GM12878 (cell line): ENCODE data around the gene MSRB1. TPM values are rescaled to one million over a fixed set of nuclear protein-coding genes. Genes with fewer than 3 reads are reported as not detected.

ENCODE experiments used
- ATAC-seq: fragments of 200-7000 bp; cut with Tn5 transposase; 3 replicates; pipeline ENCODE4 v1.9.1; 2020; ENCODE audit warnings: mild to moderate bottlenecking, moderate library complexity
- BruUV-seq: library from RNA; stranded (reverse); fragments of 400-500 nt; replicated peaks from 2 replicates; lab custom pipeline; 2021; lab: Mats Ljungman, UMichigan
- CTCF ChIA-PET: fragments of 300-600 bp; sonication (Branson Sonifier 250); formaldehyde crosslinking; extraction: SDS; loops from one replicate; lab custom pipeline; 2021; ENCODE audit warnings: inconsistent platforms; lab: Yijun Ruan, JAX
- POLR2A ChIA-PET: fragments of 350-600 bp; formaldehyde crosslinking; extraction: SDS; loops from one replicate; lab custom pipeline; 2021; ENCODE audit warnings: inconsistent platforms; lab: Charles Lee
- RAD21 ChIA-PET: fragments of 300-600 bp; sonication (Branson Sonifier 250); formaldehyde crosslinking; loops from one replicate; lab custom pipeline; 2023; ENCODE audit warnings: antibody characterized with exemption; ENCODE audit not compliant: unreplicated experiment; lab: Charles Lee
- SMC1A ChIA-PET: fragments of 300-600 bp; sonication (Branson Sonifier 250); formaldehyde crosslinking; loops from one replicate; lab custom pipeline; 2023; ENCODE audit not compliant: unreplicated experiment, uncharacterized antibody; lab: Charles Lee
- DNase-seq: peaks from one replicate; pipeline ENCODE4 v3.0.0-alpha.2; 2011; ENCODE audit warnings: low read depth, low spot score
- FAIRE-seq: peaks from 3 replicates; lab custom pipeline; 2011; peaks lifted over from hg19 to GRCh38; lab: Jason Lieb, UNC
- H2AFZ ChIP-seq: 2 replicates; pipeline ENCODE4 v1.6.0; 2011; ENCODE audit warnings: low read depth, low read length, control low read depth; ENCODE audit not compliant: control insufficient read depth
- H3K27ac ChIP-seq: 2 replicates; pipeline ENCODE4 v1.5.1; 2011; ENCODE audit warnings: control low read depth; ENCODE audit not compliant: control insufficient read depth, insufficient read depth
- H3K27me3 ChIP-seq, 2 experiments: replicated peaks in 1 of 2; 2 replicates each; pipeline versions ENCODE4 v1.6.0 to v1.6.1; 2011; ENCODE audit warnings: low read length in 1 of 2; ENCODE audit not compliant: control insufficient read depth in 2 of 2, insufficient read depth in 2 of 2
- H3K36me3 ChIP-seq, 2 experiments: 2 replicates each; pipeline ENCODE4 v1.5.1; 2011; ENCODE audit warnings: low read length in 1 of 2; ENCODE audit not compliant: control insufficient read depth in 2 of 2, insufficient read depth in 2 of 2
- H3K4me1 ChIP-seq: 2 replicates; pipeline ENCODE4 v1.6.1; 2011; ENCODE audit warnings: mild to moderate bottlenecking, low read length, moderate library complexity, mixed read lengths; ENCODE audit not compliant: control insufficient read depth, insufficient read depth
- H3K4me2 ChIP-seq: 2 replicates; pipeline ENCODE4 v1.6.0; 2011; ENCODE audit warnings: control low read depth; ENCODE audit not compliant: control insufficient read depth, insufficient read depth
- H3K4me3 ChIP-seq: fragments of 200-600 bp; sonication (generic); 2 replicates; pipeline ENCODE4 v1.5.1; 2016
- H3K79me2 ChIP-seq: 2 replicates; pipeline ENCODE4 v1.6.0; 2011; ENCODE audit warnings: low read length; ENCODE audit not compliant: control insufficient read depth, insufficient read depth
- H3K9ac ChIP-seq: 2 replicates; pipeline ENCODE4 v1.8.0; 2011; ENCODE audit warnings: low read length, control low read depth, mixed read lengths; ENCODE audit not compliant: control insufficient read depth, insufficient read depth
- H3K9me3 ChIP-seq: replicated peaks from 3 replicates; pipeline ENCODE4 v1.5.1; 2011; ENCODE audit warnings: mild to moderate bottlenecking, low read length; ENCODE audit not compliant: control insufficient read depth, insufficient read depth
- H4K20me1 ChIP-seq: 2 replicates; pipeline ENCODE4 v1.6.0; 2011; ENCODE audit not compliant: control insufficient read depth, insufficient read depth
- BCL11A ChIP-seq: IDR thresholded peaks from 2 replicates; pipeline ENCODE4 v1.6.1; 2011; ENCODE audit warnings: low read depth, low read length
- CBX3 ChIP-seq: fragments of 200-600 bp; sonication (generic); IDR thresholded peaks from 2 replicates; pipeline ENCODE4 v1.6.1; 2016; ENCODE audit warnings: low read depth, borderline replicate concordance
- KAT2A ChIP-seq: conservative IDR thresholded peaks from 2 replicates; pipeline ENCODE4 v1.6.1; 2011; ENCODE audit warnings: low read depth, low read length; ENCODE audit not compliant: control insufficient read depth
- MXI1 ChIP-seq: fragments of 150-350 bp; IDR thresholded peaks from 2 replicates; pipeline ENCODE4 v1.6.1; 2011; ENCODE audit warnings: low read depth, mild to moderate bottlenecking, inconsistent platforms, low read length, improper control_type of control experiment
- NBN ChIP-seq: fragments of 450-650 bp; IDR thresholded peaks from 2 replicates; pipeline ENCODE4 v1.6.1; 2016
- NFYA ChIP-seq: IDR thresholded peaks from 2 replicates; pipeline ENCODE4 v1.6.1; 2011; ENCODE audit warnings: low read depth, mild to moderate bottlenecking, low read length, improper control_type of control experiment, borderline replicate concordance
- RCOR1 ChIP-seq: conservative IDR thresholded peaks from 2 replicates; pipeline ENCODE4 v1.6.1; 2012; ENCODE audit warnings: low read depth, low read length, improper control_type of control experiment
- SMAD5 ChIP-seq: IDR thresholded peaks from 2 replicates; pipeline ENCODE4 v1.6.1; 2016; ENCODE audit warnings: antibody characterized with exemption, low read depth
- SP1 ChIP-seq: IDR thresholded peaks from one replicate; pipeline ENCODE4 v1.6.1; 2011; ENCODE audit warnings: low read depth, low read length
- STAT3 ChIP-seq: IDR thresholded peaks from 2 replicates; pipeline ENCODE4 v1.6.1; 2011; ENCODE audit warnings: low read depth, low read length, improper control_type of control experiment
- WGBS: methylation state at CpG from one replicate; pipeline ENCODE4 v1.1.6; 2016; ENCODE audit warnings: low lambda C conversion rate; ENCODE audit not compliant: insufficient replicate concordance, insufficient coverage; ENCODE audit errors: missing lambda C conversion rate; 5-methylcytosine and 5-hydroxymethylcytosine counted together
- in situ Hi-C: fragments of 300-500 bp; cut with MboI; formaldehyde crosslinking; loops from 9 replicates; pipeline ENCODE4 v1.14.3; 2018; ENCODE audit warnings: mixed read lengths
- intact Hi-C: fragments of 100-400 bp; cut with micrococcal nuclease; formaldehyde crosslinking; loops from one replicate; pipeline ENCODE4 v1.14.2; 2022; ENCODE audit not compliant: unreplicated experiment
- polyA plus RNA-seq, 11 experiments: library from polyadenylated mRNA; depleted of rRNA in 4 of 11; unstranded in 6 of 11; stranded (reverse) in 5 of 11; fragments of >200 nt; fragmentation: Nextera tagmentation in 4 of 11; fragmentation: Illumina TruSeq in 1 of 11; extraction: Ambion mirVana in 4 of 11; extraction: Trizol in 1 of 11; gene quantifications; 1 replicate in 1 of 11; 2 replicates in 10 of 11; pipeline versions ENCODE4 v1.2.1 to v1.2.3, GENCODE V29; 2011 to 2016; ENCODE audit warnings: inconsistent platforms in 2 of 11, missing spikeins in 2 of 11, low read depth in 1 of 11
- total RNA-seq, 4 experiments: library from RNA; depleted of rRNA in 3 of 4; stranded (reverse); fragments of >200 nt in 3 of 4; fragmentation: Illumina TruSeq in 1 of 4; extraction: Trizol in 1 of 4; gene quantifications; 2 replicates each; pipeline versions ENCODE4 v1.2.1 to v1.2.3, GENCODE V29; 2013 to 2021
- TF ChIP-seq, protein P1 (sequence below): IDR thresholded peaks from 2 replicates; pipeline ENCODE4 v1.6.1; 2011; ENCODE audit warnings: low read depth, mild to moderate bottlenecking, low read length, moderate library complexity, borderline replicate concordance; ENCODE audit errors: extremely low read depth
- TF ChIP-seq, protein P2 (sequence below): fragments of 450-650 bp; IDR thresholded peaks from 2 replicates; pipeline ENCODE4 v1.6.1; 2018; ENCODE audit warnings: mild to moderate bottlenecking, low read depth, moderate library complexity; ENCODE audit not compliant: partially characterized antibody

MSRB1 gene
- total and polyA plus RNA-seq, 10 of the 15 experiments (the other 5 are each of a cell fraction or from before 2014, with no cell fraction given): 5.1 to 48.6 (median 25.7) TPM

DNA sequence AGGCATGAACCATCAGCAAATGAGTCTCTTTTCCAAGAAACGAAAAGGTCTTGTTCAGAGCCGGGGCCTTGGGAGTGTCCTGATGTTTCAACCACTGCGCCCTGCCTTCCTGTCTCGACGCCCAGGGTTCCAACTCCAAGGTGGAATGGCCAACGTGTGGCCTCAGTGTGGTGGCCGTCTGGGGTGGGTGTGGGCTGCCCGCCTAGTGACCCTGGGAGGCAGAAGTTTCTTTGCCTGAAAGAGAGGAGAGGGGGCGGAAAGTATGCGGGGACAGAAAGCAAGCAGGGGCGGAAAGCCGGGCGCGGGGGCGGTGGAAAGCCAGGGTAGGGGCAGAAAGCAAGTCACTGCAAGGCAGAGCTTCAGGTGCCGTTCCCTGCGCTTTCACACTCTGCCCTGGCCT, 4.1 kb downstream of the MSRB1 start:
- ATAC-seq (no peak), DNase-seq (no peak), FAIRE-seq (no peak)
- ChIA-PET RAD21 (no interaction called here), SMC1A (no interaction called here), CTCF (interaction anchor here (2.0 kb wide), 1 partner anchor 10 kb away, joined by 9 read pairs; no protein-coding TSS in a partner anchor), POLR2A (no interaction called here)
- Histone ChIP-seq H3K4me2 (no peak overlapping the region), H4K20me1 (no peaks in the 10 kb centered on the region), H3K4me3 (no peak overlapping the region), H3K27ac (no peak overlapping the region), H3K9me3 (no peaks in the 10 kb centered on the region), H3K4me1 (peaks cover 7% of the 10 kb centered on the region; the same call in 1 of the 2 replicates), H3K9ac (no peak overlapping the region), H3K36me3 (peaks cover 0 to 5% of the 10 kb centered on the region in 2 experiments; a peak in 3 of 4 replicates), H3K27me3 (no peaks in the 10 kb centered on the region), H3K79me2 (peaks cover 18% of the 10 kb centered on the region), H2AFZ (no peak overlapping the region)
- no TSS peak for BruUV-seq
- in situ Hi-C loops: loop anchor here (10.0 kb wide), 1 partner anchor 74 kb away; no protein-coding TSS in a partner anchor
- WGBS: 92% methylated on average over 17 of the region's 17 CpGs
- intact Hi-C loops: no loop called here
- TF ChIP-seq, protein P1, sequence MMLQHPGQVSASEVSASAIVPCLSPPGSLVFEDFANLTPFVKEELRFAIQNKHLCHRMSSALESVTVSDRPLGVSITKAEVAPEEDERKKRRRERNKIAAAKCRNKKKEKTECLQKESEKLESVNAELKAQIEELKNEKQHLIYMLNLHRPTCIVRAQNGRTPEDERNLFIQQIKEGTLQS: no peak
- TF ChIP-seq, protein P2, sequence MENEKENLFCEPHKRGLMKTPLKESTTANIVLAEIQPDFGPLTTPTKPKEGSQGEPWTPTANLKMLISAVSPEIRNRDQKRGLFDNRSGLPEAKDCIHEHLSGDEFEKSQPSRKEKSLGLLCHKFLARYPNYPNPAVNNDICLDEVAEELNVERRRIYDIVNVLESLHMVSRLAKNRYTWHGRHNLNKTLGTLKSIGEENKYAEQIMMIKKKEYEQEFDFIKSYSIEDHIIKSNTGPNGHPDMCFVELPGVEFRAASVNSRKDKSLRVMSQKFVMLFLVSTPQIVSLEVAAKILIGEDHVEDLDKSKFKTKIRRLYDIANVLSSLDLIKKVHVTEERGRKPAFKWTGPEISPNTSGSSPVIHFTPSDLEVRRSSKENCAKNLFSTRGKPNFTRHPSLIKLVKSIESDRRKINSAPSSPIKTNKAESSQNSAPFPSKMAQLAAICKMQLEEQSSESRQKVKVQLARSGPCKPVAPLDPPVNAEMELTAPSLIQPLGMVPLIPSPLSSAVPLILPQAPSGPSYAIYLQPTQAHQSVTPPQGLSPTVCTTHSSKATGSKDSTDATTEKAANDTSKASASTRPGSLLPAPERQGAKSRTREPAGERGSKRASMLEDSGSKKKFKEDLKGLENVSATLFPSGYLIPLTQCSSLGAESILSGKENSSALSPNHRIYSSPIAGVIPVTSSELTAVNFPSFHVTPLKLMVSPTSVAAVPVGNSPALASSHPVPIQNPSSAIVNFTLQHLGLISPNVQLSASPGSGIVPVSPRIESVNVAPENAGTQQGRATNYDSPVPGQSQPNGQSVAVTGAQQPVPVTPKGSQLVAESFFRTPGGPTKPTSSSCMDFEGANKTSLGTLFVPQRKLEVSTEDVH: no peak
- TF ChIP-seq SMAD5: no peak
- TF ChIP-seq STAT3: no peak
- no peak for TF ChIP-seq NBN
- TF ChIP-seq MXI1: no peak
- TF ChIP-seq CBX3: no peak
- no peak for TF ChIP-seq NFYA
- no peak for TF ChIP-seq BCL11A
- no peak for TF ChIP-seq KAT2A
- no peak for TF ChIP-seq SP1
- TF ChIP-seq RCOR1: no peak
